NOMO-1 treated with dmso at 0.1 percent for 144 hours (cell line): Measurements from ENCODE around the gene NUDT2.
"Not testable (repeated sequence)": the region's sequence is repeated elsewhere in the genome, so short reads cannot be mapped to it uniquely, and the experiment has no call there.

ENCODE experiments used
- DNase-seq: peaks from one replicate; lab custom pipeline; 2025; ENCODE audit not compliant: unreplicated experiment; lab: John Stamatoyannopoulos, UW

The NUDT2 gene

GRCh38 chr9:34328987-34329832 lies at the start of gene NUDT2, which contains the start of gene KIF24:
Gene NUDT2 (plus strand): TSS chr9:34329569. CDS start chr9:34339040, 9,471 bp downstream.
Gene KIF24 (minus strand): TSS chr9:34329268. CDS start chr9:34311346, 17,922 bp downstream.
- peak; percentile 100 for DNase-seq

DNA sequence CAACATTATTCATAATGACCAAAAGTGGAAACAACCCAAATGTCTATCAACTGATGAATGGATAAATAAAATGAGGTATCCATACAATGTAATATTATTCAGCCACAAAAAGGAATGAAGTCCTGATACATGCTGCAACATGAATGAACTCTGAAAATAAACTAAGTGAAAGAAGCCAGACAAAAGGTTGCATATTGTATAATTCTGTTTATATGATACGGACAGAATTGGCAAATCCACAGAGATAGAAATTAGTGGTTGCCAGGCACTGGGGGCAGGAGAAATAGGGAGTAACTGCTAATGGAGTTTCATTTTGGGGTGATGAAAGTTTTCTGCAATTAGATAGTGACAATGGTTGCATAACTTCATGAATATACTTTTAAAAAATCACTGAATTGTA lies 47.3 kb upstream of the NUDT2 start:
- DNase-seq: no peak

DNA sequence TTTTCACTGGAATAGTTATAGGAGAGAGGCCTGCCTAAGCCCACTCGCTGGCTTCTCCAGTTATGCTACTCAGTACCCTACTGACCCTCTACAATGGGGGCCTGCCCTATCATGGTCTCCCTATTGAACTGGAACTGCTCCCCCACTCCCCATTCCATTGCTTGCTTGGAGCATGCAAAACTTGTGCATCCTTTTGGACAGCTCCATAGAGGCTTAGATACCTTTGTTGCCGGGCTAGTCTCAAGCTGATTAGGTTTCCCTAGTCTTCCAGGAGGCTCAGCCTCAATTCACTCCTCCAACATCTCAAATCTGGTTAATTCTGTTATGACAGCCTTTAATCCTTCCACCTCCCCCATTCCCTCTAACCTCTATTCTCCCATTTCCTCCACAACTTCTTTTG lies 40.2 kb upstream of the NUDT2 start:
- no peak for DNase-seq

GRCh38 chr9:34291023-34291422 lies 38.3 kb upstream of the NUDT2 start:
- DNase-seq: no peak

DNA sequence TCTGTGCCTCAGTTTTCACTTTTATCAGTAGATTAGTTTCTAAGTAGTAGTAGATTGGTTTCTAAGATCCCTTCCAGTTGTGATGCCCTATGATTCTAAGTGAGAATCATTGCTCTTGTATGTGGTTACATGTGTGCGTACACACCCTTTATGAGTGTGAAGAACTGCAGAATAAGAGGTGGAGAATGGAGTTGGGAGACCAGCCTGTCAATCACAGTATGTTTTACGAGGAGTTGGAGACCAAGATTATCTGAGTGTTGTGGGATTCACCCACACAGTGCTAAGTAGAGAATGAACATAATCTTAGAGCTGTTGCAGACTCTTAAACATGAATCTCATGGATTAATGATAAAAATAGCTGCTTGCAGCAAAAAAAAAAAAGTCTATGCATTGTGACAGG lies 37.9 kb upstream of the NUDT2 start:
- no peak for DNase-seq

GRCh38 chr9:34292552-34292951 lies 36.8 kb upstream of the NUDT2 start:
- no peak for DNase-seq

DNA sequence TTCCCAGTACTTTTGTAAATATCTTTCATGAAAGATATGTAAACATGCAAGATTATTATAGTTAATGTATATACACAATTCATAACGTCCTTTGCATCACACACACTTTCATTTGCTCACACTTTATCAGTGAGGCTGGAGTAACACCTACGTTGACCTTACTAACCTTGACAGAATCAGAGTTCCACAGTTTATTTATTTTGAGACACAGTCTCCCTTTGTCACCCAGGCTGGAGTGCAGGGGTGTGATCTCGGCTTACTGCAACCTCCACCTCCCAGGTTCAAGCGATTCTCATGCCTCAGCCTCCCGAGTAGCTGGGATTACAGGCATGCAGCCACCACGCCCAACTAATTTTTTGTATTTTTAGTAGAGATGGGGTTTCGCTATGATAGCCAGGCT lies 28.3 kb upstream of the NUDT2 start:
- not testable (repeated sequence) for DNase-seq

DNA sequence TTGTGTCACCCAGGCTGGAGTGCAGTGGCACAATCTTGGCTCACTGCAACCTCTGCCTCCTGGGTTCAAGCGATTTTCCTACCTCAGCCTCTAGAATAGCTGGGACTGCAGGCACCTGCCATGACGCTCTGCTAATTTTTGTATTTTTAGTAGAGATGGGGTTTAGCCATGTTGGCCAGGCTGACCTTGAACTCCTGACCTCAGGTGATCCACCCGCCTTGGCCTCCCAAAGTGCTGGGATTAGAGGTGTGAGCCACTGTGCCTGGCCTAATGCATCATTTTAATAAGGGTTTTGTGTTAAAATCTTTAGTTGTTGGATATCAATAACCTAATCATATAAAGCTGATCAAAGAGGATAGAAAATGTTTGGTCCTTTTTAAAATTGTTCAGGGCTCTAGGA lies 21.1 kb upstream of the NUDT2 start:
- not testable (repeated sequence) for DNase-seq

- no peak for DNase-seq
These were observed 19.2 kb upstream of the NUDT2 start for GRCh38 chr9:34310215-34310614.

DNA sequence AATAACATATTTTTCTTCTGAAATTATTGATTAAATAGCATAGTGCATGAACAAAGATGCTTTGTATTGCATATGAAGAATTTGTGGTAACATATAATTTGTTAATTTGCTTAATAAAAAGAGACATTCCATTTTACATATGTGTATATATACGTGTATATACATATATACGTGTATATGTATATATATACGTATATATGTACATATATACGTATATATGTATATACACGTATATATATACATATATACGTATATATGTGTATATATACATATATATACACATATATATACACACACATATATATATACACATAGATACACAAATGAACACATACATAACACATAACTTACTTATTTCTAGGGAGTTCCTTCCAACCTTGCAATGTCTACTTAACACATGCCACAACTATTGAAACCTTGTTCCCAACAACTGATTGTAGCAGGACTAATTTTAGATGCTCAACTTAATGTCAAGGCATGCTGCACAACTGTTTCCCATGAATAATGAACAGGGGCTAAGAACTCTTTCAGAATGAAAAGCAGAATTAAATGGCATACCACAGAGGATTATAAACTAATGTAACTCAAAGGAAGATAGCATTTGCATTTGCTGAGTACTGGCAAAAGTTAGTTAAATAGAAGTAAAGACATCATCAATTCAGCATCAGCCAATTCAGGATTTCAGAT lies 17.7 kb upstream of the NUDT2 start:
- no peak for DNase-seq

GRCh38 chr9:34317436-34317835 lies 11.9 kb upstream of the NUDT2 start:
- DNase-seq: no peak

DNA sequence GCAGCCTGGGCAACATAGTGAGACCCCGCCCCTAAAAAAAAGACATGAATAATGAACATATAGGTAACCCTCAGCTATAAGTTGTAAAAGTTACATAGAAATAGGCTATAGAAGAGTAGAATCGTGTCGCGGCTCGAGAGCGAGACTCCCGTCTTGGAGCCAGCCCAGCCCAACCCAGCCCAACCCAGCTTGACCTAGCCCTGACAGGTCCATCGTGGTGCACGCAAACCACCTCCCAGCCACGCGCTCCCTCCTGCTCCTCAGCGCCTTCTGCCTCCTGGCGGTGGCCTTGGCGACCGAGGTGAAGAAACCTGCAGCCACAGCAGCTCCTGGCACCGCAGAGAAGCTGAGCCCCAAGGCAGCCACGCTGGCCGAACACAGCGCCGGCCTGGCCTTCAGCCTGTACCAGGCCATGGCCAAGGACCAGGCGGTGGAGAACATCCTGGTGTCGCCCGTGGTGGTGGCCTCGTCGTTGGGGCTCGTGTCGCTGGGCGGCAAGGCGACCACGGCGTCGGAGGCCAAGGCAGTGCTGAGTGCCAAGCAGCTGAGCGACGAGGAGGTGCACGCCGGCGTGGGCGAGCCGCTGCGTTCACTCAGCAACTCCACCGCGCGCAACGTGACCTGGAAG lies 11.1 kb upstream of the NUDT2 start:
- no peak for DNase-seq

DNA sequence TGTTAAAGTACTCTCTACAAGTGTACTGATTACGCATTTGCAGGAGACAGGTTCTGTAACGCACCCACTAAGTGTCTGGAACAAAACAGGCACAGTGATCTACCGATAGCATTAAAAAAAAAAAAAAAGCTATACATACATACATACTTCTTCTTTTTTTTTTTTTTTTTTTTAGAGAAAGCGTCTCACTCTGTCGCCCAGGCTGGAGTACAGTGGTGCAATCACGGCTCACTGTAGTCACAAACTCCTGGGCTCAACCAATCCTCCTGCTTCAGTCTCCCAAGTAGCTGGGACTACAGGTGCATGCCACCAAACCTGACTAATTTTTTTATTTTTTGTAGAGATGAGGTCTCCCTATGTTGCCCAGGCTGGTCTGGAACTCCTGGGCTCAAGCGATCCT lies 7.9 kb upstream of the NUDT2 start:
- no peak for DNase-seq

DNA sequence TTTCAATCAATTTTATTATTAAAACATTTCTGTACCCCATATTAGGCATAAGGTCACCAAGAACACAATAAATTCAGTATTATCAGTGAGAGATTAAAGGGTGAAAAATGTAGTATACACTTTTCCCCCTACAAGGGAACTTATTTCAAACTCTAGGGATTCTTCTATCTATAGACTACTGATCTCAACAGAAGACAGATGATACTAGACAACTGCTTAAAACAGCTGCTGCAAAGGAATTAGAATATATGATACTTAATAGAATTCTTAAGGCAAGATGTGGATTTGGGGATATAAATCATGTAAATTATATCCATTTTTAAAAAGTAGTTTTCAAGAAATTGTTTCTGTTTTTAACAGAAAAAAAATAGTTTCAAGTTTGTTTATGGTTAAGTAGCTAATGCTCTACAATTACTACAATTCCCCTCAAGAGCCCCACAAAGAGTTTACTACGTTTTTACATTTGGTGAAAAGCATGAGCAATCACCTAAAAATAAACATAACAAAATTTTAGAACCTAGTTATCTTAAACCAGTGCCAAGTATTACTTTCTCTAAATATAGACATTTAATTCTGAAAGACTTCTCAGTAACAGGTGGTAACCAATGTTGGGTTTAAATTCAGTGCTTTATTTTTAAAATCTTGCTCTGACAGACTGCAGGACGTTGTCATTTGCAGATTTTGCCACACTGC lies 6.3 kb upstream of the NUDT2 start:
- no peak for DNase-seq

DNA sequence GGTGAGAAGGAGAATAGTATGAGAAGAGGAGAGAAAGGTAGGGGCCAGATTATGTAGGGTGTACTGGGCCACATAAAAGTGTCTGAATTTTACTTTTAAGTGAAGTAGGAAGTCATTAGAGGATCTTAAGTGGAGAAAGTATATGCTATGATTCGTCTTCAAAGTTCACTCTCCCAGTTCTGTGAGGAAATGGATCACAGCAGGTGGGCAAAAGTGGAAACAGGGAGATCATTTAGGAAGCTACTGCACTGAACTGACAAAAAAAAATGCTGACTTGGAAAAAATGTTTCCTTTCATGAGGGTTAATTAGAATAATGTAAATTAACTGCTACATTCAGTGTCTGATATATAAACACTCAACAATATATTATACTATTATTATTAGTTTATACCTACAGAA lies 2.7 kb upstream of the NUDT2 start:
- no peak for DNase-seq

DNA sequence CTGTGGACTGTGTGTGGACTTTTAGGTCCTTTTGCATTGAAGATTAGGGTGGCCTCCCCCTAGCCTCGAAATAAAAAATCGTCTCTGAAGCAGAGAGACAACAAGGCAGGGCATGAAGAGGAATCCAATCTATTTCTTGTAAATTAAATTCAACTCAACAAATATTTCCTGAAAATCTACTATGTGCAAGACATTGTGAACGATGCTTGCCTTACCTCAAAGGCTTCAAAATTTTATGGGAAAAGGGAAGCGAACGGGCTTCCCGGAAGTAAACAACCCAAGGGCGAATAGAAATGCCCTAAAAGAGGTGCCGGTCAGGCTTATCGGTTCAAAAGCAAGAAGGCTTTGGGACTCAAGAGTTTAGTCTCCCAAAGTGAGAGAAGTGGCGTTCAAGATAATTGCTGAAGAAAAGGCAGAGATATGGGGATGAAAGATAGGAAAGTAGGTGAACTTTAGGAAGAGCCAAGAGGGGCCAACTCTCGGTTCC lies 826 bp upstream of the NUDT2 start:
- peak; percentile 81 for DNase-seq

DNA sequence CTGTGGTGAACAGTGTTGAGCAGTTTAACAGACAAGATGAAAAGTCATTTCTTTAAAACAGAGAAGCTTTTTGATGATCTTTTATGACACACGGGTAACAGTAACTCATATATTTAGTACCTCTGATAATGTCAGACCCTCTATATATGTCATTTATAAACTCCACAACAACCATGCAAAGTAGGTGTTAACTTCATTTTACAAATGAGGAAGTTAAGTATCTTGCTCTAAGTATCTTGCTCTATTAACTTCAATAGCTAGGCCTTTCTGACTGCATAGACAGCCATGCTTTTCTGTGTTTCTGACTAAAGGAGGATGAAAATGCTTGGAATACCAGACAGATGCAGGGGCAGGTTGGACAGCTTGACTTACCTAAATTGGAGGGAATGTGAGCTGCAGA lies 1.8 kb downstream of the NUDT2 start:
- no peak for DNase-seq

- DNase-seq: no peak
These were observed 3.0 kb downstream of the NUDT2 start for GRCh38 chr9:34332076-34332964.

- DNase-seq: no peak
These were observed 4.5 kb downstream of the NUDT2 start for GRCh38 chr9:34333836-34334235.

DNA sequence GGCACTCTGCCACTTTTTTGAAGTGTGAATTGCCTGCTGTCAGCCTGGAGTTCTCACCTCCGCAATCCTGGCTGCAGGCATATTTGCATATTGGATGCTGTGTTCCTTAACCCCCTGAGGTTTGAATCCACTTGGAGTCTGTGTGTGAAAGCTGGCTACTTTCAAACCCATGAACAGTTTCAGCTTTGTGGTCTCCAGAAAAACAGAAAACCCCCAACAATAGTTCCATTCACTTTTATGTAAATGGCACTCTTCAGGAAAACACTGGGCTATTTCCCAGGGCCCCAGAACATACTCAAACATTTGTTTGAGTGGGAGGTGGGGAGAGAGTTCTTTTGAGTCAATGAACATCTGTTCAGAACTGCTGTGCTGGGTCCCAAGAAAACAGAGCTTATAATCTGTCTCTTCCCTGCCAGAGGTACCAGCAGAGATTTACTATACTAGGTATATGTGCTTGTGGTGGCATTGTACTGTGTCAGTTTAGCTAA lies 5.0 kb downstream of the NUDT2 start:
- no peak for DNase-seq
